Neural progenitor cell (in vitro differentiated cells): ENCODE results near the gene CPLX3. TPM values are rescaled to one million over a fixed set of nuclear protein-coding genes. Genes with fewer than 3 reads are reported as not detected.

Experiments
- DNase-seq: peaks from one replicate; pipeline ENCODE4 v3.0.0-alpha.2; 2016; ENCODE audit warnings: low spot score
- H2AFZ ChIP-seq: fragments of 200-600 bp; sonication (generic); replicated peaks from 2 replicates; pipeline ENCODE4 v1.6.1; 2016; ENCODE audit warnings: antibody characterized with exemption
- H3F3A ChIP-seq: fragments of 200-600 bp; sonication (generic); 2 replicates; pipeline ENCODE4 v1.6.1; 2016; ENCODE audit warnings: antibody characterized with exemption, low read depth
- H3K27ac ChIP-seq: fragments of 200-600 bp; sonication (generic); 2 replicates; pipeline ENCODE4 v1.5.1; 2016; ENCODE audit warnings: mild to moderate bottlenecking
- H3K27me3 ChIP-seq: fragments of 200-600 bp; sonication (generic); 2 replicates; pipeline ENCODE4 v1.6.1; 2016; ENCODE audit warnings: mild to moderate bottlenecking, moderate library complexity
- H3K36me3 ChIP-seq: fragments of 200-600 bp; sonication (generic); 2 replicates; pipeline ENCODE4 v1.5.1; 2016
- H3K4me1 ChIP-seq: fragments of 200-600 bp; sonication (generic); 2 replicates; pipeline ENCODE4 v1.6.1; 2016; ENCODE audit warnings: mixed run types
- H3K4me2 ChIP-seq: fragments of 200-600 bp; sonication (generic); 2 replicates; pipeline ENCODE4 v1.6.1; 2016
- H3K4me3 ChIP-seq: fragments of 200-600 bp; sonication (generic); 2 replicates; pipeline ENCODE4 v1.5.1; 2016
- H3K79me2 ChIP-seq: fragments of 200-600 bp; sonication (generic); 2 replicates; pipeline ENCODE4 v1.6.1; 2016; ENCODE audit warnings: low read depth
- H3K9ac ChIP-seq: fragments of 200-600 bp; sonication (generic); 2 replicates; pipeline ENCODE4 v1.6.1; 2016
- H3K9me3 ChIP-seq: fragments of 200-600 bp; sonication (generic); 2 replicates; pipeline ENCODE4 v1.5.1; 2016; ENCODE audit warnings: low read depth
- H4K20me1 ChIP-seq: fragments of 200-600 bp; sonication (generic); 2 replicates; pipeline ENCODE4 v1.6.1; 2016; ENCODE audit warnings: low read depth
- H3K27ac Mint-ChIP-seq: 3 replicates; pipeline ENCODE4 v1.8.0; 2021; ENCODE audit warnings: mixed read lengths
- H3K27me3 Mint-ChIP-seq: 2 replicates; pipeline ENCODE4 v1.8.0; 2022; ENCODE audit warnings: low read depth, mild to moderate bottlenecking, inconsistent platforms, moderate library complexity, mixed read lengths; ENCODE audit not compliant: insufficient read depth
- H3K36me3 Mint-ChIP-seq: 3 replicates; pipeline ENCODE4 v1.8.0; 2021; ENCODE audit warnings: mixed read lengths
- H3K4me1 Mint-ChIP-seq: 3 replicates; pipeline ENCODE4 v1.8.0; 2021; ENCODE audit warnings: mixed read lengths
- H3K4me3 Mint-ChIP-seq: 3 replicates; pipeline ENCODE4 v1.8.0; 2021; ENCODE audit warnings: mild to moderate bottlenecking, moderate library complexity, mixed read lengths
- H3K9me3 Mint-ChIP-seq: 3 replicates; pipeline ENCODE4 v1.8.0; 2020; ENCODE audit warnings: mixed read lengths
- CTCF ChIP-seq: fragments of 200-600 bp; sonication (generic); IDR thresholded peaks from 2 replicates; pipeline ENCODE4 v1.5.1; 2017; ENCODE audit warnings: antibody characterized with exemption, mild to moderate bottlenecking
- EZH2 ChIP-seq: fragments of 200-600 bp; sonication (generic); IDR thresholded peaks from 2 replicates; pipeline ENCODE4 v1.6.1; 2017; ENCODE audit warnings: antibody characterized with exemption, mild to moderate bottlenecking, moderate library complexity
- EZH2phosphoT487 ChIP-seq: fragments of 200-600 bp; sonication (generic); IDR thresholded peaks from 2 replicates; pipeline ENCODE4 v1.6.1; 2017; ENCODE audit warnings: antibody characterized with exemption
- total RNA-seq: library from RNA; depleted of rRNA; stranded (reverse); fragments of >200 nt; gene quantifications from 2 replicates; pipeline ENCODE4 v1.2.3, GENCODE V29; 2015; ENCODE audit warnings: low replicate concordance

CPLX3 gene
- total RNA-seq, 1 donor from 2014 or later, result not detected

- no peaks in the 10 kb centered on the region for H3K9me3 Mint-ChIP-seq
- H3K9me3 ChIP-seq, result no peaks in the 10 kb centered on the region
- peaks cover 32% of the 10 kb centered on the region for H3K79me2 ChIP-seq
- H3K27ac Mint-ChIP-seq, result peak overlapping the region; percentile 63
- H4K20me1 ChIP-seq, result peaks cover 94% of the 10 kb centered on the region
- H3K36me3 Mint-ChIP-seq, result peaks cover 2% of the 10 kb centered on the region
- no peak overlapping the region for H3K27ac ChIP-seq
- H3K9ac ChIP-seq, result no peak overlapping the region
- H3K4me1 ChIP-seq, result peaks cover 8% of the 10 kb centered on the region
- no peak for DNase-seq
- H3K27me3 Mint-ChIP-seq, result peaks cover 2% of the 10 kb centered on the region
- no peaks in the 10 kb centered on the region for H3K27me3 ChIP-seq
- TF ChIP-seq EZH2 (no peak), EZH2phosphoT487 (no peak), CTCF (no peak)
- H3K4me3 ChIP-seq, result no peak overlapping the region
- H2AFZ ChIP-seq, result no peak overlapping the region
- H3K4me2 ChIP-seq, result no peak overlapping the region
- no peak overlapping the region for H3K4me3 Mint-ChIP-seq
- no peaks in the 10 kb centered on the region for H3F3A ChIP-seq
- H3K4me1 Mint-ChIP-seq, result peaks cover 24% of the 10 kb centered on the region
- H3K36me3 ChIP-seq, result no peaks in the 10 kb centered on the region
Observed at GRCh38 chr15:74794970-74795349, 31.5 kb upstream of the CPLX3 start.

GRCh38 chr15:74795966-74796625 lies 30.3 kb upstream of the CPLX3 start:
- H2AFZ ChIP-seq, result no peak overlapping the region
- Mint-ChIP-seq H3K27ac (no peak overlapping the region), H3K36me3 (peaks cover 2% of the 10 kb centered on the region), H3K27me3 (peaks cover 2% of the 10 kb centered on the region), H3K9me3 (no peaks in the 10 kb centered on the region), H3K4me1 (peaks cover 22% of the 10 kb centered on the region), H3K4me3 (no peak overlapping the region)
- H3K9me3 ChIP-seq, result no peaks in the 10 kb centered on the region
- DNase-seq, result no peak
- peaks cover 20% of the 10 kb centered on the region for H3K79me2 ChIP-seq
- H3K4me2 ChIP-seq, result no peak overlapping the region
- H3F3A ChIP-seq, result no peaks in the 10 kb centered on the region
- H3K4me3 ChIP-seq, result no peak overlapping the region
- peaks cover 91% of the 10 kb centered on the region for H4K20me1 ChIP-seq
- no peak for TF ChIP-seq CTCF
- no peak for TF ChIP-seq EZH2
- no peak for TF ChIP-seq EZH2phosphoT487
- no peak overlapping the region for H3K9ac ChIP-seq
- no peak overlapping the region for H3K27ac ChIP-seq
- no peaks in the 10 kb centered on the region for H3K27me3 ChIP-seq
- H3K36me3 ChIP-seq, result no peaks in the 10 kb centered on the region
- H3K4me1 ChIP-seq, result peaks cover 8% of the 10 kb centered on the region

GRCh38 chr15:74798388-74799254 lies 27.8 kb upstream of the CPLX3 start:
- TF ChIP-seq EZH2, result no peak
- no peak for TF ChIP-seq EZH2phosphoT487
- TF ChIP-seq CTCF, result no peak
- Mint-ChIP-seq H3K4me1 (no peaks in the 10 kb centered on the region), H3K36me3 (peaks cover 2% of the 10 kb centered on the region), H3K27ac (peak overlapping the region; percentile 85), H3K4me3 (no peak overlapping the region), H3K9me3 (no peaks in the 10 kb centered on the region), H3K27me3 (peaks cover 2% of the 10 kb centered on the region)
- Histone ChIP-seq H3K36me3 (no peaks in the 10 kb centered on the region), H3K4me2 (no peak overlapping the region), H3K79me2 (peaks cover 2% of the 10 kb centered on the region), H3K4me3 (no peak overlapping the region), H2AFZ (no peak overlapping the region), H4K20me1 (peaks cover 66% of the 10 kb centered on the region), H3K4me1 (no peaks in the 10 kb centered on the region), H3K27me3 (no peaks in the 10 kb centered on the region), H3K9ac (no peak overlapping the region), H3F3A (no peaks in the 10 kb centered on the region), H3K9me3 (no peaks in the 10 kb centered on the region), H3K27ac (no peak overlapping the region)
- DNase-seq, result no peak
